ENCODE data around the gene SYCP2.

SYCP2 gene

DNA sequence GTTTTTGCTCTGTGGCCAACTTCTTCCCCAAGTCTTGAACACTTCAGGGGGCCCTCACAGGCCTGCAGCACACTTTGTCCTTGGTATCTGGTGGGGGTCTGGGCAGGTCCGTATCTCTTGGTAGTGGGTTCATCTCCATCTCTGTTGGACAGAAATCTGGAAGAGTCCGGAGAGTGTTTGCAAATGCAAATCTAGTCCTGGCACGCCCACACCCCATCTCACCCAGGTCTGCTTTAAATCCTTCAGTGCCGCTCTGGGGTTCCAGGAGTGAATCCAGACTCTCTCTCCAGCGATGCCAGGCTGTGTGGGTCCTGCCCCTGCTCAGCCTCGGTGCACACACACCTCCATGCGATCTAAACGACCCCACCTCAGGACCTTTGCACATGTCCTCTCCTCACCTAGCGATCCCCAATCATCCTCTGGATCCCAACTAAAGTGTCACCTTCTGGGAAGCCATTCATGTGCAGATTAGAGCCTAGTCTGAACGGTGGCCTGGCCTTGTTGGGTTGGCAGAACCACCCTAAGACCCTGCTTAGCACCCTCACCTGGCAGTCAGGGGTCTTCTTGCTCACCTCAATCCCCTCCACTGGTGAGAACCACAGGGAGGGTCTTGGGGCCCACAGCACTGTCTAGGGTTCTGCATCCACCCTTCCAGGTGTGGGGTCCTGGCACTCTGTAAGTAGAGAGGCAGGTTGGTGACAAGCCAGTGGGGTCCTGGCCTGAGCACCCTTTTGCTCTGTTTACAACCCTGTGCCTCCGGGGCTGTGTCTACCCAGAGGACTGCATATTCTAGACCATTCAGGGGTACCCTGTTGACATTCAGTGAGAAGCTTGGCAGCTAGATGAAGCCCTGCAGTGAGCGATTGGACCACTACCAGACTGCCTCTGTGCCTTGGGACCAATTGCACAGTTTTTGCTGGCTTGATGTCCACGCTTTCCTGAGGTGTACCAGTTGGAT lies 100.8 kb downstream of the SYCP2 start:
- FAIRE-seq, result no peak

DNA sequence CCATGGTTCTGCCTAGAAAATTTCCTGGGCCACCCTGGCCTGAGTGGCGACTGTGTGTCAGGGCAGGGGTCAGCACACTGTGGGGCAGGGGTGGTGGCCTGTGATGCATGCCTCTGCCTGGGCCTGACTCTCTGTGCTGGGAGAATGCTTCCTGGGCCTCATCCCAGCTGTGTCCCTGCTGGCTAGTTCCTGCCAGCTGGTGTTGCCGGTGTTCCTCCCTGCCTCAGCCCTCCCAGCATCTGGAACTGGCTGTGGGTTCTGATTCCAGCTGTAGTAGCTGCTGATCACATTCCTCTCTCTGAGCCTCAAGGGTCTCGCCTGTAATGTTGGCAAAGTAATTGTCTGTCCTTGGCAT lies 101.5 kb downstream of the SYCP2 start:
- FAIRE-seq, result no peak

DNA sequence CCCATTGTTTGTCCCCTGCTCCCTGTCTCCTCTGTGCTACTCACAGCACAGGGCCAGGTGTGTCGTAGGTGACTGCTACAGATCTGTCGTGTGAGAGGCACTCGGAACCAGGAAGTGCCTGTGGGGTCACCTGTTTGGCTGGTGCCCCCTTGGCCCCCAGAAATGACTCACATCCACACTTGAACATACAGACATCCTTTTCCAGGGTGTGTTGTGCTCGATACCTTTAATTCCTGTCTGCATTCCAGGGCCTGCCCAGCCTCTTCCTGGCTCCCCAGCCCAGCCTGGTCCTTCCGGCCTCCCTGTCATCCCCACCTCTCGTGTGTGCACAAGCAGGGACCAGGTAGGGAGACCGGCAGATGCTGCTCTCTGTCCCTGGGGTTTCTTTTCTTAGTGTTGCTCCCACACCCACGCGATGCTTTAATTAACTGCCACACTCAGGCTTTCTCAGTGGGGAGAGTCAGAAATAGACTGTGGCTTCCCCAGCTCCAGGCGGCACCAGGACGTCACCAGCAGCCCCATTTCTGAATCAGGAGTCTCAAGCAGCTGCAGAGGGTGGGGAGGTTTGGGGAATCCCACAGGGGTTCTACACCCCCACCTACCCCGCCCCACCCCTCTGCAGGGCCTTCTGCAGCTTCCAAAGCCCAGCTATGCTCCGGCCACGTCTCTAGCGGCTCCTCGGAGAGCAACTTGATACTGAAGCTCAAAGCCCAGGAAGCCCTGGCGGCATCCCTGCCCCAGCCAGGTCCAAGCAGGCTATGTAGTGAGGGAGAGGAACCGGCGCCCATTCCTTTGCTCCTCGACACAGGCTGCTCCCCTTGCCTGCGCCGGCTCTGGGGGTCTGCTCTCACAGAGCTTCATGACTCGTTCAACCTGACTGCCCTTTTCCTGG lies 102.2 kb downstream of the SYCP2 start:
- FAIRE-seq, result no peak

DNA sequence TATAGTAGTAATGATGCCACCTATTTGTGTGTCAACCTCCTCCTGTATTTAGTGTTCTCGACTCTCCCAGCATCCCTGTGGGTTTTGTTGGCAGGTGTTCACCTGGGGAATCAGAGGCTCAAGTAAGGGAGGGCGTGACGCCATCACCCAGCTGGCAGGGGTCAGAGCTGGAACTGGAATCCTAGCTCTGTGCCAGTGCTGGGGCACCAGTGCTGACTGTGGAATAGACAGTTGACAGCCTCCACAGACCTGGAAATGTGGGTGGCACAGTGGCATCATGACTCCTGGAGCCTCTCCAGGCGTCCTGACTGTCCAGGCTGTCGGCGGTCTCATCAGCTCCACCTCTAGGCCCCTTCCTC lies 102.8 kb downstream of the SYCP2 start:
- FAIRE-seq, result no peak

DNA sequence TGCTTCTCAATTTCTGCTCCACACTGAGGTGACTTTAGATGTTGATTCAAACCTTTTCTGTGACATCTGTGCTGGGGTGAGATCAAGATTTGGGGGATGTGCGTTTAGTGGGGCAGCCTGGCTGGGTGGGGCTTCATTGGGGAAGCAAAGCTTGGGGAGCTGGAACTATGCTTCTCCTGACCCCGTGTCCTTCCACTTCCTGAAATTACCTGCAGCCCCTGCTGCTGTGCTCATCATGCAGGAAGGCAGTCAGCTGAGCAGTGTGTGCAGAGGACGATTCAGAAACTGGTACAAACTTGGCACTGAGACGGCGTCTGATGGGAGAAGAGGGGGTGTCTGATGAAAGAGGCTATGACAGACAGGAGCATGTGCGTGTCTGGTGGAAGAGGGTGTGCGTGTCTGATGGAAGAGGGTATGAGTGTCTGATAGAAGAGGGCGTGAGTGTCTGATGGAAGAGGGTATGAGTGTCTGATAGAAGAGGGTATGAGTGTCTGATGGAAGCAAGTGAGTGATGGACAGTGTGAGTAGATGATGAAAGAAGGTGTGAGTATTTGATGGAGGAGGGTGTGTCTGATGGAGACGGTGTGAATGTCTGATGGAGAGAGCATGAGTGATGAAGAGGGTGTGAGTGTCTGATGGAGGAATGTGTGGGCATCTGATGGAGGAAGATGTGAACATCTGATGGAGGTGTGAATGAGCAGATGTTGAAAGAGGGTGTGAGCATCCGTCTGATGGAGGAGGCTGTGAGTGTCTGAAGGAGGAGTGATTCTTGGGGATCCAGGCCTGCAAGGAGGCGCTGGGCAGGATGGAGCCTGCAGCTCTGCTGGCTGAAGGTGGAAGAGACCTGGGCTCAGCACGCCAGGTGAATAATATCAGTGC lies 103.4 kb downstream of the SYCP2 start:
- FAIRE-seq, result no peak

DNA sequence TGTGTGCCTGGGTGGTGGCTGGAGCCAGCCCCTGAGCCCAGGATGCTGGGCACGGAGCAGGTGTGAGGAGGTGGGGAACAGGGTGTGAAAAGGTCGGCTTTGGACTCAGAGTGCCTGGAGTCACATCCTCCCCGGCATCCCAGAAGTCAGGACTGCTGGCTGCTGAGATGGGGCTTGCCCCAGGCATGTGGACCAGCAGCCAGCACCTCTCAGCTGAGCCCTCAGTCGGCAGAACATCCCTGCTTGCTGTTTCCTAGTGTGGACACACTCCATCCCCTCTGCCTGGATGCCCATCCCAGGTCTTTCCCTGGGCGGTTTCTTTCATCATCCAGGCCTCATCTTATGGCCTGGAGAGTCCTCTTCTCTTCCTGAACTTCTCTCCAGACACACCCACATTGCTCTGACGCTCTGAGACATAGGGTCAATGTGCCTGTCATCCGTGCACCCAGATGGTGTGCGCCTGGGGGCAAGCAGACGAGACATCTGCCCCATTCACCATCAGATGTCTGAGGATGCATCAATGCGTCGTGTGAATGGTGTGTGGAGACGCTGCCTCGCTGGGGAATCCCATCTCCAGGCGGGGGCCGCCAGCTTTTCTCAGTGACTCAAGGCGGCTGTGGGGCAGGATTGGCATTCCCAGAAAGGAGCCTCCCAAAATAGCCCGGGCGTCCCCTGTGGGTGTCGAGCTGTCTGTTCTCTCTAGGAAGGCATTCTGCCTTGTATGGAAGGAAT lies 104.2 kb downstream of the SYCP2 start:
- FAIRE-seq, result no peak

DNA sequence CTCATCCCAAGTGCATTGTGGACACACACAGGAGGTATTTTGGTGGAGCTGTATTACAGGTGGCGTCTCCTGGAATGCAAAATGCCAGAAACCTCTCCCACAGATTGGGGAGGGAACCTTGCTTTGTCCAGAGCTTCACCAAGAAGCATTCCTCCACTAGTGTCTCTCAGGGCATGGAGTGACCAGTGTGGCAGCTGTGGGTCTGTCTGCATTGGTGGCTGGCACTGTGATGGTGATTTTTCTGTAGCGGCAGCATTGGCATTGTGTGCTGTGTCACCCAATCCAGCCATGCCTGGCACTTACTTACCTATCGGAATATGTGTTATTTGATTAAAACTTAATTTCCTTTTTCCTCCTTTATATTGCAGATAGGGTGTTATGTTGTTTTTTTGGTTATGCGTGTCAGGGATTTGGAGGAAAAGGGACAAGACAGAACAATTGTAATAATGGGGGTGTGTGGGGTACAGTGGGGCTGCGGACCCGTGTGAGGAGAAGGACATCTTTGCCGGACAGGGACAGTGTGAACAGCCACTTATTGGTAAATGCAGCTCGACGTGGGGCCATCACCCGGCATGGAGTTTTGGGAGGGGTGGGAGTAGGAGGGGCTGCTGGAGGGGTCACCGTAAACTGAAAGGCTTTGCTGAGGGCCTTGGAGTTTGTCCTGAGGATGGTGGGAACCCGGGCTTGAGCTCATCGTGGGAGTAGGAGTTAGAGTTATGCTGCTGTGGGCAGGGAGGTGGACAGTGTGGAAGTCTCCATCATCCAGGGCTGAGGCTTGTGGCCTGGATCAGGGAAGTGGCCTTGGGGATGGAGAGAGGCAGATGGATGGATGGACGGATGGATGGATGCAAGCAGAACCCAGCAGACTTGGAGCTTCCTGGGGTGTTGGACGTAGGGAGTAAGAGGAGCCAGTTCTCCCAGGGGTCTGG lies 105.0 kb downstream of the SYCP2 start:
- FAIRE-seq, result no peak

DNA sequence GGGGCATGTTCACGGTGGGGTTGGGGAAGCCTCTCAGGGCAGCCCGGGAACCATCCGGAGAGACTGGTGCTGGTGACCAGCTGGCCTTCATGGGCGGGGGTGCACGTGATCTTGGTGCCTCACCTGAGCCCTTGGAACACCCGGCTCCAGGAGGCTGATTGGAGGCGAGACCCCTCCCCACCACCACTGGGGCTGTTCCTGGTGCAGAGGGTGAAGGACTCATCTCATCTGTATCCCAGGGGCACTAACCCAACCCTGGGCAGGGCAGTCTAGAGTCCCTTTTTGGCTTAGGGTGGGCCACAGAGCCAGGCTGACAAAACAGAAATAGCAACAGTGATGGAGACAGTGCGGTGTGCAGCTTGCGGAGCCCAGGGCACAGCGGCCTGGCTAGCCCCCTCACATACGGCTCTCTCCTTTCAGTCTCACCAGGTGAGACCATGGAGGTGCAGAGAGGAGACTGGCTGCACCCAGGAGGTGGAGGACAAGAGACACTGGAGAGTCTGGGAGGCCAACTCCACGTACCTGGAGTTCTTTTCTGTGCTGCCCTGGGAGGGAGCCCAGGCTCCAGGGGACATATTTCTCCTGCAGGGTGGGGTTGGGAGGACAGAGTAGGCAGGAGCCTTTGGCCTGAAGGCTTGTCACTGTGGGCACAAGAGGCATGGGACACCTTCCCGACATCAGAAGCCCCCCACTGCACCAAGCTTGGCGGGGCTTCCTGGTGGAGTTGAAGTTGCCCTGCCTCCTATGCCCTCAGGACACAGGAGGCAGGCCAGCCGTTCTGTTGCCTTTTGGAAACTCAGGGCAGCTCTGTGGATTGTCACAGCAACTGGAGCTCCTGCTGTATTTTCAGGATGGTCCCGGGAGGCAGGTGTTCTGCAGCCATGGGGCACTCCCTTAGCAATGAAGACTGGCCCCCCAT lies 106.0 kb downstream of the SYCP2 start:
- FAIRE-seq, result no peak

DNA sequence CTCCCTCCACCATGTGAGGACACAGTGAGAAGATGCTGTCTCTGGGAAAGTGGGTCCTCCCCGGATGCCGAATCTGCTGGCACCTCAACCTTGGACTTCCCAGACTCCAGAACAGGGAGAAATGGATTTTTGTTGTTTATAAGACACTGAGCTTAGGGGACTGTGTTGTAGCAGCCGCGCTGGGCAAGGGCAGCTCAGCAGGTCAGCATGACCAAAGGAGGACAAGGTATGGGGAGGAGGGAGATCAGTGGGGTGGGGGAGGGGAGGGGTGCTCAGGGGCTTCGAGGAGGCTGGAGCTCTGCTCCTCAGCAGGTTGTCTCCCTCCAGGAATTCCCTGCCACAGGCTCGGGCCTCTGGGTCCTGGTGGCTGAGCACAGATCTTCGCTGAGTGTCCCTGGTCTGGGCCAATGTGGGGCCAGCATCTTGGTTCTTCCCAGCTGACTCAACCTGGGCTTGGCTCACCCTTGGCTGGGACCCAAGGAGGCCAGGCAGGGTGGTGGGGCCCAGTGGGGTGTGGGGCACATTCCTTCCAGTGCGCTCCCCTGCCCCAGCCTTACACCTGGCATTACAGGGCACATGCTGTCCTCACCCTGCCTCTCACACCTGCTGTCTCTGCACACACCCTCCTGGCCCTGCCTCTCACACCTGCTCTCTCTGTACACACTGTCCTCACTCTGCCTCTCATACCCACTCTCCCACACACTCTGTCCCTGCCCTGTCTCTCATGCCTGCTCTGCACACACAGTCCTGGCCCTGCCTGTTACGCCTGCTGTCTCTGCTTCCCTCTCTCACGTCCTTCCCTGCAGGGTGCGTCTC lies 107.3 kb downstream of the SYCP2 start:
- no peak for FAIRE-seq

DNA sequence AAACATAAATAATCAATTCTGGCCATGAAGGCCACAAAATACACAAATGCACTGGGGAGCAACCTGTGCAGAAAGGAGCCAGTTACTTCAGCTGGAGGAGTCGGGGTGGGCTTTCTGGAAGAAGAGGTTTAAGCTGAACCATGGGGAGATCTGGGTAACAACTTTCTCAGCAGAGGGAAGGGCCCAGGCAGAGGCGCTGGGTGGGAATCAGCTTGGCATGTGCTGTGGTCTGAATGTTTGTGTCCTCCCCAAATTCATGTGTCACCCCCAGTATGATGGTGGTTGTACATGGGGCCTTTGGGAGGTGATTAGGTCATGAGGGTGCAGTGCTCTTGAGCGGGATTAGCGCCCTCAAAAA lies 107.9 kb downstream of the SYCP2 start:
- no peak for FAIRE-seq

DNA sequence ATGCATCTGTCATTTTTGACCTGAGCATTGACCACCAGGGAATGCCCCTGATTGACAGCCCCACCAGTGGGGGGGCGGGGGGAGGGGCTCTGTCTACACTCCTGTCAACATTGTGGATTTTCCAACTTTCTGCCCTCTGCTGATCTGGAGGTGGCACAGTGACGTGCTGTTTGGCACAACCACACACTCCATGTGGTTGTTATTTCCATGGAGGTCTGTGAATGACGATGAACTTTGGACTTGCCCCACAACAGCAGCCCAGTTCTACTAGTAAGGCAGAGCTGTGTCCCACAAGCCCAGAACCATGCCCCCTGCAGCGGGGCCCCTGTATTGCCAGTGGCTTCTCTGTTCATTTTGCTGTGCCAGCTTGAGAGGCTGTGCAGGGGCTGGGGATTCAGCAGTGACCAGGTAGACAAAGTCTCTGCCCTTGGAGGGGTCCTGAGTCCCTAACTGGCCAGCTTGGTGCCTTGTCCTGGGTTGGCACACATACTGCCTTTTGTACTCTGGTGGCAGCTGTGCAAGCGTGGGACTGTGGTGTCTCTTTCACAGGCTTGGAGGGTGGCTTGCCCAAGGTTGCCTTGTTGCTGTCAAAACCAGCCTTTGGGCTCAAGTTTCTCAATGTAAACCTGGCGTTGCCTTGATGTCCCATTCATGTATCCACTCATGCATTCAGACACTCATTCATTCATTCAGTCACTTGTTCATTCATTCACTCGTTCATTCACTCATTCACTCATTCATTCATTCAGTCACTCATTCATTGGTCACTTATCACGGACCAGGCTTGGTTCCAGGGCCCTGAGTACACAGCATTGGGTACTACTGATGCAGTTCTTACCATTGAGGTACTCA lies 108.5 kb downstream of the SYCP2 start:
- no peak for FAIRE-seq

DNA sequence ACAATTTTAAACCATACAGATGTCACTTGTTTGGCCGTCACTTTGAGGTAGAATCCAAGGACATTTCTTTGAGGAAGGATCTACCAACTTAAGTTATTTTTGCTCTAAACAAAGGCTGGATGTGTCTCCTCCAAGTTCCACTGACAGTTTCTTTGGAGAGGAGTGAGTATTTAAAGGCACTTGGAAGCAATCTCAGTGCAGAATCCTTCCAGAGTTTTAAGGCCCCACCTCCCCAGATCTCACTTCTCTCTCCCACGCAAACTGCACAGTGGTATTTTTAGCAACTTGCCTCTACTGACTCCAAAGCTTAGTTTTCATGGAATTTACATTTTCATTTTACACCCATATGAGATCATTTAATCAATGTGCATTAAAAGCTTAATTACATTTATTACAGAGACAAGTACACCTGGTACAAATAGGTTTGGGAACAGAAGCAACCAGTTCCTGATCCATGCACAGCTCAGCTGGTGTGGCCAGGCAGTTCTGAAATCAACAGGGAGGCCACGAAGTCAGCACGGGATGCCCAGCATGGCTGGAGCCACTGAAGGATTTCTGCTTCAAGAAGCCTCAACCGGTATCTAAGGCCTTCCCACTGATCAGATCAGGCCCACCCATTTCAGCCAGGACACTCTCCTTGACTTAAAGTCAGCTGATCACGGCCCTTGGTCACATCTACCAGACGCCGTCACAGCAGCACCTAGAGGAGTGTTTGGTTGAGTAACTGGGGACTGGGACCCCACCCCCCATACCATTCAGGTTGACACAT lies 109.8 kb downstream of the SYCP2 start:
- no peak for FAIRE-seq

DNA sequence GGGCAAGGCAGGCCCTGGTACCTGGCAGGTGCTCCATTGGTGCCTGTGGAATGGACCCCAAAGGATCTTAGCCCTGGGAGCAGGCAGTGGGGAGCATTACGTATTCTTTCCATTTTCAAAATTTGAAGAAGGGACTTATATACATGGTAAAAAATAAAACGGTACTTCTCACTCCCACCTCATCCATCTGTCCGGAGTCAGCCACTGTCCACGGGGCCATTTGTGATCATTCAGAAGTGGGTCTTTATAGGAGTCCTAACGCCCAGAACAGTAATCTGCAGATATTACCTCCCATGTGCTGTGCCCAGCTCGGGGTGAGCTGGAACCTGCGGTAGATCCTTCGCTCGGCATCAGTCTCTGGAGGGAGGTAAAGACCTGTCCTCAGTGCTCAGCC lies 110.4 kb downstream of the SYCP2 start:
- FAIRE-seq, result no peak

DNA sequence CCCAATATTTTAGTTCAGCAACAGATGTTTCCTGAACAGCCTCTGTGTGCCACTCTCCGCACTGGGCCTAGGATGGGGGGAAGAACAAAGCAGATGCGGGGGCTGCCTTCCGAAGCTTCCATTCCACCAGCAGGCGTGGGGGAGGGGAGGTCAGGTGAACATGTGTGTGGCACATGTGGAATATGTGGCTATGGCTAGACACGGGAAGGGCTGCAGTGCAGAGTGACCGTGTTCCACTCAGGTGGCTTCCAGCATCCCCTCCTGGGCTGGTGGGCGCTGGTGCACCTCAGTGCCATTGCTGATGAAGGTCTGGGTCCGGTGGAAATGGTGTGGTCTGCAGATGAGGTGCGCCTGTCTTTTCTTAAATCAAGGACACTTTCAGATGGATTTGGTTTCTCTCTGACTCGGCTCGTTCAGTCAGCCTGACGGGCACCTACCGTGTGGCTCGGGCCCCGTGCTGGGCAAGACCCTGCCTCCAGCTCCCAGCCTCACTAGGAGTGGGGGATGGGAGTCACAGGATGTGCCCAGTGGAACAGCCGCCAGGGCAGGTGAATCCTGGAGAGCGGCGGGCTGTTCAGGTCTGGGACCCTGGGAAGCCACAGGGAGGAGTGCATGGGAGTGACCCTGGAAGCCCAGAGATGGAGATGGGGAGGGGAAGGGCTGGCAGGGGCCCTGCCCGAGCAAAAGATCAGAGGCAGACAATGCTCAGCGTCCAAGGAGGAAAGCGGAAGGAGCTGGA lies 111.0 kb downstream of the SYCP2 start:
- no peak for FAIRE-seq

DNA sequence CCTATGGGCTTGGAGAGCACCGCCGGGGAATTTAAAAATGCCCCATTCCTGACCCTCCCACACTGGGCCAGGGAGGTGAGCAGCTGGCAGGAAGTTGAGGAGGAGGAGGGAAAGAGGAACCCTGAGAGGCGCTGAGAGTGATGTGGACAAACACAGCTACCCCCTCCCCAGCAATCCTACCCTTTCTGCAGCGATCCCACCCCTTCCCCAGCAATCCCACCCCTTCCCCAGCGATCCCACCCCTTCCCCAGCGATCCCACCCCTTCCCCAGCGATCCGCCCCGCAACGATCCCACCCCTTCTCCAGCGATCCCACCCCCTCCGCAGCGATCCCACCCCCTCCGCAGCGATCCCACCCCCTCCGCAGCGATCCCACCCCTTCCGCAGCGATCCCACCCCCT lies 111.6 kb downstream of the SYCP2 start:
- FAIRE-seq, result no peak

DNA sequence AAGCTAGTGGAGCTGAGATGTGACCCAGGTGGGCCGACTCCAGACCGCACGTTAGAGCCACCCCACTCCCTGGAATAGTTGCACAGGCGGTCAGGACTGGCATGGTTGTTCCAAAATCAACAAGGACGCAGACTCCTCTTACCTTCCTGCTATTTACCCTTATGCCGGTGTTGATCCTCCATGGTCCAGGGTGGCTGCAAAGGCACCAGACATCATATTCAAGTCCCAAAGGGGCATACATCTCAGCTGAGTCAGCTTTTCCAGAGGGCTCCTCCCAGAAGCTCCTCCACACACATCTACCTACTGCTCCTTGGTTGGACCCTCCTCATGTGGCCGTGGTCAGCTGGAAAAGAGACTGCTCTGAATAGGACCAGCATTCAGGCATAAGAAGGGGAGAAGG lies 112.2 kb downstream of the SYCP2 start:
- no peak for FAIRE-seq
